SU-DHL-6 (cell line): ENCODE data around the gene TADA3.

Source experiments
- CTCF ChIP-seq: fragments of 200-600 bp; sonication (generic); IDR thresholded peaks from one replicate; pipeline ENCODE4 v1.5.1; 2017; ENCODE audit warnings: antibody characterized with exemption, mild to moderate bottlenecking, low read length, moderate library complexity; ENCODE audit not compliant: insufficient read depth, poor library complexity, severe bottlenecking
- EZH2phosphoT487 ChIP-seq: fragments of 200-600 bp; sonication (generic), shearing (Covaris generic); conservative IDR thresholded peaks from 2 replicates; pipeline ENCODE4 v1.6.1; 2018; ENCODE audit warnings: mild to moderate bottlenecking, antibody characterized with exemption, low read length, moderate library complexity, mixed read lengths

- no peak for TF ChIP-seq CTCF
- TF ChIP-seq EZH2phosphoT487: no peak
These were observed 25.2 kb upstream of the TADA3 start for GRCh38 chr3:9817436-9817835.
